HEK293 (cell line): ENCODE results near the gene UBALD2.
A peak's percentile ranks its signal among the peaks of the same experiment; 100 is the strongest.
"Not testable (repeated sequence)": the region's sequence is repeated elsewhere in the genome, so short reads cannot be mapped to it uniquely, and the experiment has no call there.

ENCODE experiments used
- CTCF ChIA-PET: fragments of 350-600 bp; formaldehyde crosslinking; extraction: SDS; loops from one replicate; lab custom pipeline; 2021; ENCODE audit warnings: antibody characterized with exemption; lab: Yijun Ruan, JAX
- POLR2A ChIA-PET: fragments of 300-600 bp; formaldehyde crosslinking; extraction: SDS; loops from one replicate; lab custom pipeline; 2020; ENCODE audit warnings: antibody characterized with exemption, inconsistent platforms; lab: Yijun Ruan, JAX
- H3K27ac ChIP-seq: fragments of 200-500 bp; sonication (Bioruptor generic); 2 replicates; pipeline ENCODE4 v1.5.1; 2014; ENCODE audit warnings: low read depth, low read length, control low read depth, inconsistent platforms; ENCODE audit errors: extremely low read depth
- H3K36me3 ChIP-seq, 2 experiments: fragments of 200-500 bp in 1 of 2; sonication (Bioruptor generic) in 1 of 2; 1 replicate in 1 of 2; 2 replicates in 1 of 2; pipeline ENCODE4 v1.5.1; 2014 to 2017; ENCODE audit warnings: inconsistent platforms in 2 of 2, low read length in 2 of 2; ENCODE audit not compliant: control insufficient read depth in 2 of 2, insufficient read depth in 1 of 2
- H3K4me1 ChIP-seq: fragments of 200-500 bp; sonication (Bioruptor generic); 2 replicates; pipeline ENCODE4 v1.5.1; 2014; ENCODE audit warnings: mild to moderate bottlenecking, low read length, inconsistent platforms; ENCODE audit not compliant: control insufficient read depth, insufficient read depth
- H3K4me3 ChIP-seq: 2 replicates; pipeline ENCODE4 v1.5.1; 2011; ENCODE audit warnings: low read depth, mild to moderate bottlenecking, control low read depth, low read length, moderate library complexity
- H3K9me3 ChIP-seq: fragments of 200-500 bp; sonication (Bioruptor generic); 2 replicates; pipeline ENCODE4 v1.5.1; 2014; ENCODE audit warnings: low read depth, low read length, inconsistent platforms; ENCODE audit not compliant: control insufficient read depth, insufficient read depth
- BCL11A ChIP-seq: fragments of 450-650 bp; formaldehyde crosslinking; IDR thresholded peaks from 2 replicates; pipeline ENCODE4 v1.5.1; 2016; ENCODE audit warnings: low read depth, missing biosample characterization, missing genetic modification characterization
- GLI4 ChIP-seq: fragments of 450-650 bp; formaldehyde crosslinking; IDR thresholded peaks from 2 replicates; pipeline ENCODE4 v1.5.1; 2016; ENCODE audit warnings: missing biosample characterization, missing genetic modification characterization
- KLF10 ChIP-seq: fragments of 450-650 bp; IDR thresholded peaks from 2 replicates; pipeline ENCODE4 v1.5.1; 2018; ENCODE audit warnings: missing biosample characterization, mild to moderate bottlenecking, missing genetic modification characterization
- KLF7 ChIP-seq: fragments of 450-650 bp; formaldehyde crosslinking; IDR thresholded peaks from 2 replicates; pipeline ENCODE4 v1.5.1; 2016; ENCODE audit warnings: missing biosample characterization, missing genetic modification characterization, borderline replicate concordance
- SCRT1 ChIP-seq: fragments of 450-650 bp; formaldehyde crosslinking; IDR thresholded peaks from 2 replicates; pipeline ENCODE4 v1.5.1; 2016; ENCODE audit warnings: missing biosample characterization, missing genetic modification characterization, borderline replicate concordance
- SCRT2 ChIP-seq: fragments of 450-650 bp; formaldehyde crosslinking; IDR thresholded peaks from 2 replicates; pipeline ENCODE4 v1.5.1; 2016; ENCODE audit warnings: missing biosample characterization, missing genetic modification characterization
- TCF7L2 ChIP-seq: IDR thresholded peaks from 2 replicates; pipeline ENCODE4 v1.6.1; 2011; ENCODE audit warnings: low read depth, mild to moderate bottlenecking, inconsistent platforms, low read length, moderate library complexity, borderline replicate concordance
- ZBTB17 ChIP-seq: fragments of 450-650 bp; formaldehyde crosslinking; IDR thresholded peaks from 2 replicates; pipeline ENCODE4 v1.5.1; 2016; ENCODE audit warnings: missing biosample characterization, missing genetic modification characterization
- ZBTB20 ChIP-seq: fragments of 450-650 bp; formaldehyde crosslinking; IDR thresholded peaks from 2 replicates; pipeline ENCODE4 v1.5.1; 2016; ENCODE audit warnings: missing biosample characterization, missing genetic modification characterization
- ZFP37 ChIP-seq: fragments of 450-650 bp; formaldehyde crosslinking; IDR thresholded peaks from 2 replicates; pipeline ENCODE4 v1.5.1; 2016; ENCODE audit warnings: missing biosample characterization, missing genetic modification characterization
- ZNF112 ChIP-seq: fragments of 450-650 bp; formaldehyde crosslinking; IDR thresholded peaks from 2 replicates; pipeline ENCODE4 v1.5.0; 2017; ENCODE audit warnings: missing biosample characterization, missing genetic modification characterization
- ZNF211 ChIP-seq: fragments of 450-650 bp; formaldehyde crosslinking; IDR thresholded peaks from 2 replicates; pipeline ENCODE4 v1.5.1; 2016; ENCODE audit warnings: low read depth, missing biosample characterization, missing genetic modification characterization
- ZNF221 ChIP-seq: fragments of 450-650 bp; formaldehyde crosslinking; IDR thresholded peaks from 2 replicates; pipeline ENCODE4 v1.5.1; 2017; ENCODE audit warnings: missing biosample characterization, missing genetic modification characterization, borderline replicate concordance
- ZNF23 ChIP-seq: fragments of 450-650 bp; formaldehyde crosslinking; IDR thresholded peaks from 2 replicates; pipeline ENCODE4 v1.5.1; 2016; ENCODE audit warnings: missing biosample characterization, missing genetic modification characterization, borderline replicate concordance
- ZNF239 ChIP-seq: fragments of 450-650 bp; formaldehyde crosslinking; IDR thresholded peaks from 2 replicates; pipeline ENCODE4 v1.5.1; 2016; ENCODE audit warnings: missing biosample characterization, missing genetic modification characterization
- ZNF311 ChIP-seq: fragments of 450-650 bp; formaldehyde crosslinking; IDR thresholded peaks from 2 replicates; pipeline ENCODE4 v1.5.1; 2017; ENCODE audit warnings: missing biosample characterization, missing genetic modification characterization, borderline replicate concordance
- ZNF341 ChIP-seq: fragments of 450-650 bp; formaldehyde crosslinking; IDR thresholded peaks from 2 replicates; pipeline ENCODE4; 2016; ENCODE audit warnings: low read depth, missing biosample characterization, missing genetic modification characterization
- ZNF394 ChIP-seq: fragments of 450-650 bp; formaldehyde crosslinking; IDR thresholded peaks from 2 replicates; pipeline ENCODE4 v1.5.1; 2016; ENCODE audit warnings: missing biosample characterization, missing genetic modification characterization, mild to moderate bottlenecking, moderate library complexity, borderline replicate concordance
- ZNF544 ChIP-seq: fragments of 450-650 bp; formaldehyde crosslinking; IDR thresholded peaks from 2 replicates; pipeline ENCODE4 v1.5.0; 2017; ENCODE audit warnings: missing biosample characterization, missing genetic modification characterization
- ZNF624 ChIP-seq: fragments of 450-650 bp; formaldehyde crosslinking; IDR thresholded peaks from 2 replicates; pipeline ENCODE4 v1.5.1; 2017; ENCODE audit warnings: missing biosample characterization, missing genetic modification characterization
- ZNF658 ChIP-seq: fragments of 450-650 bp; formaldehyde crosslinking; IDR thresholded peaks from 2 replicates; pipeline ENCODE4; 2016; ENCODE audit warnings: missing biosample characterization, missing genetic modification characterization
- ZNF707 ChIP-seq: fragments of 450-650 bp; formaldehyde crosslinking; IDR thresholded peaks from 2 replicates; pipeline ENCODE4 v1.5.1; 2016; ENCODE audit warnings: missing biosample characterization, missing genetic modification characterization
- TF ChIP-seq, protein P1 (sequence below): fragments of 450-650 bp; formaldehyde crosslinking; IDR thresholded peaks from 2 replicates; pipeline ENCODE4 v1.5.1; 2016; ENCODE audit warnings: missing biosample characterization, missing genetic modification characterization
- TF ChIP-seq, protein P2 (sequence below): sonication (generic); formaldehyde crosslinking; IDR thresholded peaks from 2 replicates; pipeline ENCODE4 v1.8.1; 2022; ENCODE audit warnings: mild to moderate bottlenecking, moderate library complexity, missing genetic modification reagents

Gene UBALD2

DNA sequence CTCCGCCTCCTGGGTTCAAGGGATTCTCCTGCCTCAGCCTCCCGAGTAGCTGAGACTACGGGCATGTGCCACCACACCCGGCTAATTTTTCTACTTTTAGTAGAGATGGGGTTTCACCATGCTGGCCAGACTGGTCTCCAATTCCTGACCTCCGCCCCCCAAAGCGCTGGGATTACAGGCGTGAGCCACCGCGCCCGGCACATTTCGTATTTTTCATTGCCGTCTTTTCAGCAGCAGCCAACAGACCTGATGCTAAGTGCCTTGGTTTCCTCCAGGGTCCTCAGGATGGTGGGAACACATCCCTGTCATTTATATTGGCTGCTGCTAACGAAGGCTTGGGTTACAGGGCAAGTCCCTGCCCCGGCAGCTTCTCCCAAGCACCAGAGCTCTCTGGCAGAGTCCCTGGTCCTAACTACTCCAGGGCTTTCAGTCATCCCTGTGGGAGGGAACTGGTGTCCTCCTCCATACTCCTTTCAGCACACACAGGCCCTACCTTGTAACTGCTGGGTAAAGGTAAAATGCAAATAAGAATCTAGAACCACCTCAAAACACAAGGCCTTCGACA, 23.4 kb upstream of the UBALD2 start (continued):
- TF ChIP-seq ZFP37 (no peak), ZNF239 (tag by site-specific recombination) (no peak)

GRCh38 chr17:76243826-76244679, 21.1 kb upstream of the UBALD2 start:
- Histone ChIP-seq H3K36me3 (no peaks in the 10 kb centered on the region), H3K27ac (no peak overlapping the region), H3K4me3 (no peak overlapping the region), H3K4me1 (peaks cover 11% of the 10 kb centered on the region), H3K9me3 (no peaks in the 10 kb centered on the region)
- ChIA-PET POLR2A (interaction anchor here (0.7 to 2.0 kb wide), 4 partner anchors 8 to 26 kb away, joined by 3 to 9 read pairs (median 4); no protein-coding TSS in a partner anchor), CTCF (interaction anchor here (0.5 to 3.6 kb wide), 4 partner anchors 29 to 123 kb away, joined by 3 to 19 read pairs (median 6); no protein-coding TSS in a partner anchor)
- TF ChIP-seq ZNF112 (no peak), ZNF394 (tag by site-specific recombination) (no peak), KLF10 (tag by site-specific recombination) (no peak), SCRT1 (tag by site-specific recombination) (no peak), ZNF211 (tag by site-specific recombination) (no peak), ZNF221 (no peak), ZNF311 (tag by site-specific recombination) (no peak), TCF7L2 (no peak)
- TF ChIP-seq, all 188 proteins: peak for 0

GRCh38 chr17:76244721-76245120, 20.4 kb upstream of the UBALD2 start:
- H3K4me1 ChIP-seq, H3K27ac ChIP-seq, H3K4me3 ChIP-seq, H3K36me3 ChIP-seq, H3K9me3 ChIP-seq: not testable (repeated sequence)
- ChIA-PET CTCF (interaction anchor here (0.9 kb wide), 1 partner anchor 35 kb away, joined by 3 read pairs; no protein-coding TSS in a partner anchor), POLR2A (interaction anchor here (0.6 to 2.0 kb wide), 3 partner anchors 20 to 248 kb away, joined by 3 to 9 read pairs (median 4); no protein-coding TSS in a partner anchor)

DNA sequence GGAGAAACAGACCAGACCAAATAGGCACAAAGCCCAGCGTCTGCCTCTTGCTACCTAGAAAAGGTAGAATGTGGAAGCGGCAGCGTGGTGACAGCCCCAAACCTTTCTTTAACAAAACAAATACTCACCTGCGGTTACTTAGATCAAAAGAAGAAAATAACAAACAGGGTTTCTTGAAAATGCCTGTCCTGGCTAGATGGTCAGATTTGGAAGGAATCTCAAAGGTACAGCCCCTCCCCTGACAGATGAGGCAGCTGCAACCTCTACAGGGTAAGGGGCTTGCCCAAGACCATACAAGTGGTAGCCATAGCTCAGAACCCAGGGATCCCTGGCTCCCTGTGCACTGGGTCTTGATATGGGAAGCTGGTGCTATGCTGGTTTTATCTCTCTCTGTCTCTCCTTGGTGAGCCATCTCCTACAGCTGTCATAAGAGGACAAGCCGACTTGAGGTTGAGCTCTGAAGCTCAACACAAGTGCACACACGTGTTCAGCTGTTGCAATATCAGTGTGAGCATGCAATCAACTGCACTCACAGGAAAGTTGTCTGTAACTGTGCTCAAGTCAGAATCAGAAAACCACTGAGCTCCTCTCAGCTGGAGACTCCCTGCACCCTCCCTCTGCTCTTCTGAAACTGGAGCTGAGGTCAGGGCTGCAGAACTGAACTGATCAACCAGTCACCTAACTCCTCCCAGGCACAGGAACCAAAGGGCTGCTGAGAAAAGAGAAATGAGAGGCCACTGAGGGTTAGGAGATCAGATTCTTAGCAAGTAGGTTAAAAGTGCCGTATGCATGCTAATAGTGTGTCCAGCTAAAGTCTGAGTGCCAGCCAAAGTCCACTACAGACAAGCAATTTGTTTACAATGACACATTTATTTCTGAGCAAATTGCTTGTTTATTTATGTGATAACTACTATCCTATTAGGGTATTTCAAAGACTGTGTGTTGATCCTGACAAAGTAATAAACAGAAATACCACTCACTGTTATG, 18.8 kb upstream of the UBALD2 start:
- ChIA-PET POLR2A (interaction anchor here (0.5 to 2.6 kb wide), 5 partner anchors 16 to 646 kb away, joined by 3 to 16 read pairs (median 5); no protein-coding TSS in a partner anchor), CTCF (interaction anchor here (0.6 to 1.6 kb wide), 7 partner anchors 9 to 234 kb away, joined by 3 to 8 read pairs (median 4); no protein-coding TSS in a partner anchor)
- Histone ChIP-seq H3K4me1 (peaks cover 4% of the 10 kb centered on the region; the same call in 1 of the 2 replicates), H3K9me3 (no peaks in the 10 kb centered on the region), H3K27ac (no peak overlapping the region), H3K36me3 (no peaks in the 10 kb centered on the region), H3K4me3 (no peak overlapping the region)
- TF ChIP-seq ZNF624 (no peak), ZNF394 (tag by site-specific recombination) (no peak), KLF7 (tag by site-specific recombination) (no peak), BCL11A (tag by site-specific recombination) (no peak), SCRT2 (tag by site-specific recombination) (peak; percentile 51; the same call in 1 of the 2 replicates), ZNF658 (tag by site-specific recombination) (no peak), ZBTB20 (tag by site-specific recombination) (no peak), ZNF23 (tag by site-specific recombination) (no peak), ZNF707 (tag by site-specific recombination) (no peak), ZNF544 (tag by site-specific recombination) (no peak), GLI4 (tag by site-specific recombination) (no peak), ZBTB17 (tag by site-specific recombination) (peak; percentile 79), ZNF341 (tag by site-specific recombination) (peak; percentile 90), ZNF112 (no peak), ZNF239 (tag by site-specific recombination) (no peak)
- TF ChIP-seq, protein P1, sequence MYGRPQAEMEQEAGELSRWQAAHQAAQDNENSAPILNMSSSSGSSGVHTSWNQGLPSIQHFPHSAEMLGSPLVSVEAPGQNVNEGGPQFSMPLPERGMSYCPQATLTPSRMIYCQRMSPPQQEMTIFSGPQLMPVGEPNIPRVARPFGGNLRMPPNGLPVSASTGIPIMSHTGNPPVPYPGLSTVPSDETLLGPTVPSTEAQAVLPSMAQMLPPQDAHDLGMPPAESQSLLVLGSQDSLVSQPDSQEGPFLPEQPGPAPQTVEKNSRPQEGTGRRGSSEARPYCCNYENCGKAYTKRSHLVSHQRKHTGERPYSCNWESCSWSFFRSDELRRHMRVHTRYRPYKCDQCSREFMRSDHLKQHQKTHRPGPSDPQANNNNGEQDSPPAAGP, result no peak
- TF ChIP-seq, protein P2, sequence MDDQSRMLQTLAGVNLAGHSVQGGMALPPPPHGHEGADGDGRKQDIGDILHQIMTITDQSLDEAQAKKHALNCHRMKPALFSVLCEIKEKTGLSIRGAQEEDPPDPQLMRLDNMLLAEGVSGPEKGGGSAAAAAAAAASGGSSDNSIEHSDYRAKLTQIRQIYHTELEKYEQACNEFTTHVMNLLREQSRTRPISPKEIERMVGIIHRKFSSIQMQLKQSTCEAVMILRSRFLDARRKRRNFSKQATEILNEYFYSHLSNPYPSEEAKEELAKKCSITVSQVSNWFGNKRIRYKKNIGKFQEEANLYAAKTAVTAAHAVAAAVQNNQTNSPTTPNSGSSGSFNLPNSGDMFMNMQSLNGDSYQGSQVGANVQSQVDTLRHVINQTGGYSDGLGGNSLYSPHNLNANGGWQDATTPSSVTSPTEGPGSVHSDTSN (CRISPR knock-in tag), result no peak
